ENCODE data around the gene DLGAP1. TPM values are rescaled to one million over a fixed set of nuclear protein-coding genes. Genes with fewer than 3 reads are reported as not detected.

DLGAP1 gene
- total RNA-seq, 2 experiments from 2014 or later, result 0.31 to 0.36 TPM

- H3K4me3 ChIP-seq (ENCODE audit: low read length), result no peak overlapping the region
- CTCF ChIA-PET, result interaction anchor here (0.8 to 1.3 kb wide), 10 partner anchors 18 to 203 kb away, joined by 3 to 5 read pairs (median 3); no protein-coding TSS in a partner anchor
- Mint-ChIP-seq H3K27ac (no peak overlapping the region), H3K27me3 (no peaks in the 10 kb centered on the region), H3K9me3 (no peaks in the 10 kb centered on the region), H3K36me3 (ENCODE audit: low read depth) (no peaks in the 10 kb centered on the region), H3K4me3 (no peak overlapping the region), H3K4me1 (ENCODE audit: low read depth) (no peaks in the 10 kb centered on the region)
- H3K36me3 ChIP-seq (ENCODE audit: insufficient read depth, low read length), result no peaks in the 10 kb centered on the region
- DNase-seq, result no peak
- TF ChIP-seq CTCF (IDR thresholded peaks at IDR 0.05), result no peak
- H3K9me3 ChIP-seq (ENCODE audit: control insufficient read depth in 1 of 2, insufficient read depth in 1 of 2, low read length in 2 of 2), result no peaks in the 10 kb centered on the region
- intact Hi-C loops (cut with DNase I, micrococcal nuclease), result no loop called here
- POLR2A ChIA-PET, result interaction anchor here (0.5 to 1.2 kb wide), 5 partner anchors 27 to 1818 kb away, joined by 3 to 6 read pairs (median 3); partner anchors contain the start of gene TGIF1
- ATAC-seq (ENCODE audit: poor library complexity), result no peak
- H3K4me1 ChIP-seq (ENCODE audit: insufficient read depth, low read length), result no peaks in the 10 kb centered on the region
- no peak overlapping the region for H3K27ac ChIP-seq (ENCODE audit: low read depth in 1 of 2, low read length in 2 of 2)
- no peaks in the 10 kb centered on the region for H3K27me3 ChIP-seq (ENCODE audit: control insufficient read depth in 1 of 2, insufficient read depth in 2 of 2, low read length in 2 of 2)
These were observed 972.8 kb downstream of the DLGAP1 start for GRCh38 chr18:3482258-3482657.

GRCh38 chr18:3481696-3482210 is 973.4 kb downstream of the DLGAP1 start:
- ATAC-seq (ENCODE audit: poor library complexity) (peak; percentile 63), DNase-seq (peak in 5 of 14 experiments; percentile 5 to 53 (median 37))
- CTCF ChIA-PET, result interaction anchor here (0.8 to 1.3 kb wide), 10 partner anchors 18 to 203 kb away, joined by 3 to 5 read pairs (median 3); no protein-coding TSS in a partner anchor
- H3K4me3 Mint-ChIP-seq, result no peak overlapping the region
- H3K4me3 ChIP-seq (ENCODE audit: low read length), result no peak overlapping the region
- no peaks in the 10 kb centered on the region for H3K4me1 ChIP-seq (ENCODE audit: insufficient read depth, low read length)
- TF ChIP-seq CTCF (IDR thresholded peaks at IDR 0.05), result peak; percentile 42
- H3K9me3 ChIP-seq (ENCODE audit: control insufficient read depth in 1 of 2, insufficient read depth in 1 of 2, low read length in 2 of 2), result no peaks in the 10 kb centered on the region
- H3K9me3 Mint-ChIP-seq, result no peaks in the 10 kb centered on the region
- no peaks in the 10 kb centered on the region for H3K36me3 ChIP-seq (ENCODE audit: insufficient read depth, low read length)
- no peak overlapping the region for H3K27ac Mint-ChIP-seq
- H3K27me3 ChIP-seq (ENCODE audit: control insufficient read depth in 1 of 2, insufficient read depth in 2 of 2, low read length in 2 of 2), result no peaks in the 10 kb centered on the region
- POLR2A ChIA-PET, result interaction anchor here (0.5 to 1.2 kb wide), 5 partner anchors 27 to 1819 kb away, joined by 3 to 6 read pairs (median 3); partner anchors contain the start of gene TGIF1
- no peak overlapping the region for H3K27ac ChIP-seq (ENCODE audit: low read depth in 1 of 2, low read length in 2 of 2)
- intact Hi-C loops (cut with DNase I, micrococcal nuclease), result no loop called here
- H3K36me3 Mint-ChIP-seq (ENCODE audit: low read depth), result no peaks in the 10 kb centered on the region
- no peaks in the 10 kb centered on the region for H3K27me3 Mint-ChIP-seq
- no peaks in the 10 kb centered on the region for H3K4me1 Mint-ChIP-seq (ENCODE audit: low read depth)

- no peaks in the 10 kb centered on the region for H3K4me1 Mint-ChIP-seq (ENCODE audit: low read depth)
- DNase-seq, result no peak
- Histone ChIP-seq H3K27me3 (ENCODE audit: control insufficient read depth in 1 of 2, insufficient read depth in 2 of 2, low read length in 2 of 2) (no peaks in the 10 kb centered on the region), H3K4me1 (ENCODE audit: insufficient read depth, low read length) (no peaks in the 10 kb centered on the region), H3K9me3 (ENCODE audit: control insufficient read depth in 1 of 2, insufficient read depth in 1 of 2, low read length in 2 of 2) (no peaks in the 10 kb centered on the region), H3K36me3 (ENCODE audit: insufficient read depth, low read length) (no peaks in the 10 kb centered on the region), H3K27ac (ENCODE audit: low read depth in 1 of 2, low read length in 2 of 2) (no peak overlapping the region), H3K4me3 (ENCODE audit: low read length) (no peak overlapping the region)
- no peak overlapping the region for H3K4me3 Mint-ChIP-seq
- H3K27me3 Mint-ChIP-seq, result no peaks in the 10 kb centered on the region
- ChIA-PET CTCF (interaction anchor here (1.0 to 1.3 kb wide), 6 partner anchors 26 to 202 kb away, joined by 3 to 5 read pairs (median 4); no protein-coding TSS in a partner anchor), POLR2A (interaction anchor here (1.0 to 1.2 kb wide), 2 partner anchors 26 to 113 kb away, joined by 6 read pairs; no protein-coding TSS in a partner anchor)
- H3K9me3 Mint-ChIP-seq, result no peaks in the 10 kb centered on the region
- intact Hi-C loops (cut with DNase I, micrococcal nuclease), result no loop called here
- H3K36me3 Mint-ChIP-seq (ENCODE audit: low read depth), result no peaks in the 10 kb centered on the region
- ATAC-seq (ENCODE audit: poor library complexity), result no peak
- no peak for TF ChIP-seq CTCF (IDR thresholded peaks at IDR 0.05)
- no peak overlapping the region for H3K27ac Mint-ChIP-seq
These were observed 974.1 kb downstream of the DLGAP1 start for GRCh38 chr18:3480827-3481573.

Data from CD4-positive, alpha-beta T cell (primary cell).